ENCODE results near the gene UMODL1. TPM values are rescaled to one million over a fixed set of nuclear protein-coding genes. Genes with fewer than 3 reads are reported as not detected.
A peak's percentile ranks its signal among the peaks of the same experiment; 100 is the strongest.

Gene UMODL1
- total and polyA plus RNA-seq, 2 experiments from 2014 or later: 0.15 to 0.47 TPM

GRCh38 chr21:42105476-42106315, 34.6 kb downstream of the UMODL1 start:
- Histone ChIP-seq H3K27me3 (no peaks in the 10 kb centered on the region), H4K20me1 (ENCODE audit: insufficient read depth, poor library complexity, severe bottlenecking) (no peaks in the 10 kb centered on the region), H3K36me3 (replicated peaks; ENCODE audit: insufficient read depth, low read depth) (no peaks in the 10 kb centered on the region), H3K4me1 (ENCODE audit: insufficient read depth) (peaks cover 23% of the 10 kb centered on the region), H3K79me2 (no peaks in the 10 kb centered on the region), H3K4me2 (no peak overlapping the region), H2AFZ (no peak overlapping the region), H3K27ac (no peak overlapping the region), H3K9me3 (ENCODE audit: low read depth) (no peaks in the 10 kb centered on the region), H3K4me3 (no peak overlapping the region), H3K9me2 (replicated peaks; ENCODE audit: insufficient read depth) (no peaks in the 10 kb centered on the region)
- TF ChIP-seq EZH2 (IDR thresholded peaks at IDR 0.05; ENCODE audit: borderline replicate concordance): no peak
- 88% methylated on average over 26 of the region's 26 CpGs for WGBS (ENCODE audit: low lambda C conversion rate, missing lambda C conversion rate)
- peak; percentile 44 for DNase-seq (ENCODE audit: low spot score)

DNA sequence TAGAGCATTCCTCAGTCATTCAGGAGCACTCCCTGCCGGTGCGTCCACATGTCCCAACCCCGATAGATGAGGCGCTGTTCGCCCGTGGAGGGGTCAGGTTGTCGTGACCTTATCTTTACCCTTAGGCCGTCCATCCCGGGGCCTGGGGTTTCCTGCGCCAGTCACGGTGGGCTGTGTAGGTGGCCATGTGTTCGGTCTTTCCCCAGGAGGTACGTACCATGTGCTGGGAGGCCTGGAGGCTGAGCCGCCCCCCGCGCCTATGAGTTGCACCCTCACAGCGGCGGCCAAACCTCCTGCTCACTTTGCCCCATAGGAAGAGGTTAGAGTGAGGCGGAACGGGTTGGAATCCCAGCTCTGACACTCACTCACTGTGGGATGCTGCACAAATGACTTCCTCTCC, 35.3 kb downstream of the UMODL1 start:
- H2AFZ ChIP-seq: no peak overlapping the region
- no peaks in the 10 kb centered on the region for H4K20me1 ChIP-seq (ENCODE audit: insufficient read depth, poor library complexity, severe bottlenecking)
- no peaks in the 10 kb centered on the region for H3K9me2 ChIP-seq (replicated peaks; ENCODE audit: insufficient read depth)
- no peak overlapping the region for H3K4me3 ChIP-seq
- no peaks in the 10 kb centered on the region for H3K9me3 ChIP-seq (ENCODE audit: low read depth)
- WGBS (ENCODE audit: low lambda C conversion rate, missing lambda C conversion rate): 94% methylated on average over 20 of the region's 20 CpGs
- no peaks in the 10 kb centered on the region for H3K79me2 ChIP-seq
- peaks cover 22% of the 10 kb centered on the region for H3K4me1 ChIP-seq (ENCODE audit: insufficient read depth)
- H3K36me3 ChIP-seq (replicated peaks; ENCODE audit: insufficient read depth, low read depth): no peaks in the 10 kb centered on the region
- no peak overlapping the region for H3K27ac ChIP-seq
- no peak overlapping the region for H3K4me2 ChIP-seq
- TF ChIP-seq, protein P1, sequence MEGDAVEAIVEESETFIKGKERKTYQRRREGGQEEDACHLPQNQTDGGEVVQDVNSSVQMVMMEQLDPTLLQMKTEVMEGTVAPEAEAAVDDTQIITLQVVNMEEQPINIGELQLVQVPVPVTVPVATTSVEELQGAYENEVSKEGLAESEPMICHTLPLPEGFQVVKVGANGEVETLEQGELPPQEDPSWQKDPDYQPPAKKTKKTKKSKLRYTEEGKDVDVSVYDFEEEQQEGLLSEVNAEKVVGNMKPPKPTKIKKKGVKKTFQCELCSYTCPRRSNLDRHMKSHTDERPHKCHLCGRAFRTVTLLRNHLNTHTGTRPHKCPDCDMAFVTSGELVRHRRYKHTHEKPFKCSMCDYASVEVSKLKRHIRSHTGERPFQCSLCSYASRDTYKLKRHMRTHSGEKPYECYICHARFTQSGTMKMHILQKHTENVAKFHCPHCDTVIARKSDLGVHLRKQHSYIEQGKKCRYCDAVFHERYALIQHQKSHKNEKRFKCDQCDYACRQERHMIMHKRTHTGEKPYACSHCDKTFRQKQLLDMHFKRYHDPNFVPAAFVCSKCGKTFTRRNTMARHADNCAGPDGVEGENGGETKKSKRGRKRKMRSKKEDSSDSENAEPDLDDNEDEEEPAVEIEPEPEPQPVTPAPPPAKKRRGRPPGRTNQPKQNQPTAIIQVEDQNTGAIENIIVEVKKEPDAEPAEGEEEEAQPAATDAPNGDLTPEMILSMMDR (IDR thresholded peaks at IDR 0.05; ENCODE audit: poor library complexity): no peak
- TF ChIP-seq EZH2 (IDR thresholded peaks at IDR 0.05; ENCODE audit: borderline replicate concordance) (no peak), EZH2phosphoT487 (IDR thresholded peaks at IDR 0.05; ENCODE audit: low read depth, severe bottlenecking, unreplicated experiment) (no peak)
- H3K27me3 ChIP-seq: no peaks in the 10 kb centered on the region
- DNase-seq (ENCODE audit: low spot score): no peak

DNA sequence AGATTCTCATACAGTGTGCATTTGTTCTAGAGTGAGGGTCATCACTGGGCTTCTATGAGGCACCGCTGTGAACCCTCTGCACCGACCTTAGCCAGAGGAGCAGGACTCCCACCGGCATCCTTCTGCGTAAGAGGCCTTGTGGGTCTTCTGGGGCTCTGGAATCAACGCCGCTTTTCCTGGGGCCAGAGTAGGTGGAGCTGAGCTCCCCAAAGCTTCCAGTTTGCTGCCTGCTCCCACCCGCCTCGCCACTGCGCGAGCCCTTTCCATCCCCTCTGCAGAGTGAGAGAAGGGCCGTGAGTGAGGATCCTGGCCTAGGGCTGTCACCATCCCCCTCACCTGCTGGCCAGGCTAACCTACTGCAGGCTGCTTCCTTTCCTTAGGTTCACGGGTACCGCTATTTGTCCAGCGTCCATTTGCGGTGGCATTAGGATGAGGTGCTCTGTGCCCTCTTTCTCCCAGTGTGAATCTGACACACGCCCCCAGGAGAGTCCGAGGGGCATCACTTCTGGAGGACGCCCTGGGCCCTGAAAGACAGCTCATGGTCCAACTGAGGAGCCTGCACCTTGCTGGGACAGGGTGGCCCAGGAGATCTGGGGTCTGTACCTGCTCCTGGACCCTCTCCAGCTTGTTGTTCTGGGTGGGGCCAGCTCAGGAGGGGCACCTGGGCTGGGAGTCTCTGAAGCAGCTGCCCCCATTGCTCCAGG, 36.2 kb downstream of the UMODL1 start:
- H3K4me1 ChIP-seq (ENCODE audit: insufficient read depth): peaks cover 14% of the 10 kb centered on the region
- 87% methylated on average over 18 of the region's 18 CpGs for WGBS (ENCODE audit: low lambda C conversion rate, missing lambda C conversion rate)
- H3K4me2 ChIP-seq: no peak overlapping the region

More for the DNA sequence above, 36.2 kb downstream of the UMODL1 start:
- no peaks in the 10 kb centered on the region for H3K36me3 ChIP-seq (replicated peaks; ENCODE audit: insufficient read depth, low read depth)
- H3K9me2 ChIP-seq (replicated peaks; ENCODE audit: insufficient read depth): no peaks in the 10 kb centered on the region
- no peaks in the 10 kb centered on the region for H3K9me3 ChIP-seq (ENCODE audit: low read depth)
- no peak overlapping the region for H3K27ac ChIP-seq
- TF ChIP-seq, protein P1 (IDR thresholded peaks at IDR 0.05; ENCODE audit: poor library complexity): no peak
- TF ChIP-seq EZH2phosphoT487 (IDR thresholded peaks at IDR 0.05; ENCODE audit: low read depth, severe bottlenecking, unreplicated experiment) (no peak), EZH2 (IDR thresholded peaks at IDR 0.05; ENCODE audit: borderline replicate concordance) (no peak)
- no peak for DNase-seq (ENCODE audit: low spot score)
- no peaks in the 10 kb centered on the region for H3K79me2 ChIP-seq
- no peaks in the 10 kb centered on the region for H4K20me1 ChIP-seq (ENCODE audit: insufficient read depth, poor library complexity, severe bottlenecking)
- H3K4me3 ChIP-seq: no peak overlapping the region
- no peaks in the 10 kb centered on the region for H3K27me3 ChIP-seq
- no peak overlapping the region for H2AFZ ChIP-seq
